HG03159 (cell line): Measurements from ENCODE around the gene HGFAC.

Source experiments
- ATAC-seq: cut with Tn5 transposase; IDR thresholded peaks from one replicate; pipeline ENCODE4 v1.9.1; 2021; ENCODE audit warnings: mild to moderate bottlenecking, moderate library complexity; ENCODE audit not compliant: unreplicated experiment

Gene HGFAC

DNA sequence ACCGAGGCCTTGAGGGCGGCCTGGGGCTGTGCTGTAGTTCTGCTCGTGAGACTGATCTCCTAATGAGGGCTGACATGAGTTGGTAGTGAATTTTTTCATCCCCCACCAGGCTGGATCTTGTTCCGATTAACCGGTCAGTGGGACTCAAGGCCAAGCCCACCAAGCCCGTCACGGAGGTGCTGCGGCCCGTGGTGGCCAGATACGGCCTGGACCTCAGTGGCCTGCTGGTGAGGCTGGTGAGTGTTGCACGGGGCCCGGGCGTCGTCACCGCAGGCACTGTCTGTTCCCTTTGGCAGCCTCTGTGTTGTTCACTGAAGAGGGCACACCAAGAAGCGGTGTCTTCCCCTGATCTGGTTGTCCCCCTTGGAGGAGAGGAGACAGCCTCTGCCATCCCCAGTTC is 18.4 kb upstream of the HGFAC start:
- ATAC-seq = no peak

DNA sequence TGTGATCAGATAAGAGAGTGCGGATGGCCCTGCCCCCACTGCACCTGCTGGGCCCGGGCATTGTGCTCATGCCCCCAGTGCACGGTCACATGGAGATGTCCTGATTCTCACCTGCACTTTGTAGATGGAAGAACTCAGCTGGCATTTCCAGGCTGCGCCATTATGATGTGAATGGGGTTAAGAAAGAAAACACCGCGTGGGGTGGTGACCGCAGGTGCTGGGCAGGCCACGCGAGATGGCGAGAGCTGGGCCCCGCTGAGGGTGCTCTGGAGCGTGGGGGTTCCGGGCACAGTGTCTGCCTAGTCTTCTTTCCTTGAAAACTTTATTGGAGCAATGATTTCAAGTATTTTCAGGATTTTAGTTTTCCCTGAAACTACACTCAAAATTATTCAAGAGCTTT is 17.8 kb upstream of the HGFAC start:
- no peak for ATAC-seq

DNA sequence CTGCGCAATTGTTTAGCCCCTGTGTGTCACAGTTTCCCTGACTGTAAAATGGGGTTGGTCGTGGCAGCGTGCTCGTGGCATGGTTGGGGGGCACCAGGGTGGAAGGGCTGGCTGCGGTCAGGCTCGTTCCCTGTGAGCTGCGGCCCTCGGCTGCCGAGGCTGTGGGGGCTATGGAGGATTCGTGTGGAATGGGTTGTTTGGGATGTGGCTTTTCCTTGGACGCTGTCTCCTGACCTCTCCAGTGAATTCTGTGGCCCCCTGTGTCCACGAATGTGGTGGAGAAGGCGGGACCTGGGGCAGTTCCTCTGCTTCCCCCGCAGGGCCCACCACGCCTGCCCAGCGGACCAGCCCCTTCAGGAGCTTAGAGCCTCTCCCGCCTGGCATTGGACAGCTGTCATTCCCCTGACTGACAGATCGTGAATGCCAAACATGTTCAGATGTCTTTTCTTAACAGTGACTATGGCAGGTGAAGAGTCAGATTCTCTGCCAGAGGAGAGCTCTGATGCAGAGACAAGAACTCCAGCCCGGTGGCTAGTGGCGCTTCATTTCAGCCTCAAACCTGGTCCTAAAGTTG is 17.2 kb upstream of the HGFAC start:
- no peak for ATAC-seq

DNA sequence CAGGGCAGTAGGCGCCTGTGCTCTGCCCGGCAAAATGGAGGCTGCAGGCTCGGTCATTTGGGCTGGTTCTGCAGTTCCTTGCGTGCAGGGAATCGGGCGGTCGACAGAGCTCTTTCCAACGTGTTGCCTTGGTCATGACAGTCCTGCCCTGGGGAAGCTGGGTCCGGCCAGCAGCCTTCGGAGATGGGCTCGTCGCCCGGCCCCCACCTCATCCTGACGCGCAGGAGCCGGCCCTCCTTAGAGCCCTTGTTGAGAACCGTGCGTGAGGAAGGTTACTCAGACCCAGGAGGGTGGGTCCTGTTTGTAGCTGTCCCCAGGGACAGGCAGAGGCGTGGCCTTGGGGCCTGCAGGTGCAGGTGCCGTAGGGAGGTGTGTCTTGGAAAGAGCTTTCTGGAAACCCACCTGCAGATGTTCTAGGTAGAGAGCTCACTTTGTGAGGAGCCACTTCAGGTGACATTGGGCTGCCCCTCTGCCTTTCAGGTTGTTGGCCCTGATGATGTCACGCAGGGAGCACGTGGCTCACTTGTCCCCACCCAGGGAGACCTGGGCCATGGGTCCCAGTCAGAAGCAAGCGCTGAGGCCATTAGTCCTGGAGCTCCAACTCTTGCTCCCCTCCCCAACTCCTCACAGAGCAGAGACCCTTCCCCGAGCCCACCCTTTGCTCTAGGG is 15.2 kb upstream of the HGFAC start:
- ATAC-seq = no peak

DNA sequence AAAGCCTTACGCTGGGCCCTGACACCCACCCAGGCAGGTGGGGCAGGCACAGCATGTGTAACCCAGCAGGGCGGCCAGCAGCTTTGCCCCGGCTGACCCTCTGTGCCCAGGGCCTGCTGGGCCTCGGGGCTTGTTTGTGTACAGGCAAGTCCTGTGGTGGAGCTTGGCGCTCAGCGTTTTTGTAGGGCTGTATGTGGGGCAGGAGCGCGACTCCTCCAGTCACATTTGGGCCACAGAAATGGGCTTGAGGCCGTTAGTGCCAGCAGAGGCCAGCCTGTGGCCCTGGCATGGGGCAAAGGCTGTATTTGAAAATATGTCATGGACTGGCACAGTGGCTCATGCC is 14.7 kb upstream of the HGFAC start:
- ATAC-seq = no peak

DNA sequence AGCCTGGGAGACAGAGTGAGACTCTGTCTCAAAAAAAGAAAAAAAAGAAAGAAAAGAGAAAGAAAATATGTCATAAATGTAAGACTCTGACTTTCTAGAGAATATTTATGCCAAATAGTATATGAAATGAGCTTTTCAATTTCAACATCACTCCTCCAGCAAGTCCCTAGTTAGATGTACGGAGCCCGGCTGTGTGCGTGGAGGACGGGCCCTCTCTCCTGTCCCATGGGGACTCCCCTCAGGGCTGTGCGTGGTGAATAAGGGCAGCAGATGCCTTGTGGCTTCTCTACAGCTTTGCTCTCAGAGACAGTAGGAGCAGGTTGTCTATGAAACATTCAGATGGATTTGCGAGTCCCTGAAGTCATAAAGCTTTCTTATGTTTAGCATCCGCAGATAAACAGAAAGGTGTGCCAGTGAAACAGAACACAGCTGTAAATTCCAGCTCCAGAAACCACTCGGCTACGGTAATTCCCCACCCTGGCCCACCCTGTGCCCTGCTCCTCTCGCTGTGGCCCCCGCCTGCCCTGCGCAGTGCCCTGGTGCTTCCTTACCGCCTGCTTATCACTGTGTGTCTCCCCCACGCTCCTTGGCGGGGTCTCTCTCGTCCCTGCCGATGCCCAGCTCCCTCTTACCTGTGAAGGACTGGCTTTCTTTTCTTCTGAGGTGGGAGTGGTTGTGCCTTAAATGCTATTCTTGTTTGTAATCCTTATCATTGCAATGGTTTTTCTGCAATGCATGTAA is 13.9 kb upstream of the HGFAC start:
- ATAC-seq = no peak

DNA sequence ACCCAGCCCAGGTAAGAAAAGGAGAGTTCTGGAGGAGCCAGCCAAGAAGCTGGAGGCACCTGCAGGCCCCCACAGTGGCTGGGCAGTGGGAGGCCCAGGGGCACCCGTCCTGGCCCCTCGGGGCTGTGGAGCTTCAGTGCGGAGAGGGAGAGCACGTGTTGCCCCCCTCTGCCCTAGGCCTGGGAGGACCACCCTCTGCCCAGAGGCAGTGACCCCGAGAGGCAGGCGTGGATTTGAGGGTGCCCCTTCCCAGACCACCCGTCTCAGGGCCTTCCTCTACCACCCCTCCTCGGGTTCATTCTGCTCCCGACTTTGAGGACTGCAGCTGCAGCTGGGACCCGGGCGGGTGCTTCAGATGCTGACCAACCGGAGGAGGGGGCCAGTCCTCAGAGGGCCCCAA is 12.1 kb upstream of the HGFAC start:
- no peak for ATAC-seq

DNA sequence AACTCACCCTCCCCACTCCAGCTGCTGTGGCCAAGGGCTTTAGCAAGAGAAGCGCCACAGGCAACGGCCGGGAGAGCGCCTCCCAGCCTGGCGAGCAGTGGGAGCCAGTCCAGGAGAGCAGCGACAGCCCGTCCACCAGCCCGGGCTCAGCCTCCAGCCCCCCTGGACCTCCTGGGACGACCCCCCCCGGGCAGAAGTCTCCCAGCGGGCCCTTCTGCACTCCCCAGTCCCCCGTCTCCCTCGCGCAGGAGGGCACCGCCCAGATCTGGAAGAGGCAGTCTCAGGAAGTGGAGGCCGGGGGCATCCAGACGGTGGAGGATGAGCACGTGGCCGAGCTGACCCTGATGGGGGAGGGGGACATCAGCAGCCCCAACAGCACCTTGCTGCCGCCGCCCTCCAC is 11.2 kb upstream of the HGFAC start:
- ATAC-seq = no peak

DNA sequence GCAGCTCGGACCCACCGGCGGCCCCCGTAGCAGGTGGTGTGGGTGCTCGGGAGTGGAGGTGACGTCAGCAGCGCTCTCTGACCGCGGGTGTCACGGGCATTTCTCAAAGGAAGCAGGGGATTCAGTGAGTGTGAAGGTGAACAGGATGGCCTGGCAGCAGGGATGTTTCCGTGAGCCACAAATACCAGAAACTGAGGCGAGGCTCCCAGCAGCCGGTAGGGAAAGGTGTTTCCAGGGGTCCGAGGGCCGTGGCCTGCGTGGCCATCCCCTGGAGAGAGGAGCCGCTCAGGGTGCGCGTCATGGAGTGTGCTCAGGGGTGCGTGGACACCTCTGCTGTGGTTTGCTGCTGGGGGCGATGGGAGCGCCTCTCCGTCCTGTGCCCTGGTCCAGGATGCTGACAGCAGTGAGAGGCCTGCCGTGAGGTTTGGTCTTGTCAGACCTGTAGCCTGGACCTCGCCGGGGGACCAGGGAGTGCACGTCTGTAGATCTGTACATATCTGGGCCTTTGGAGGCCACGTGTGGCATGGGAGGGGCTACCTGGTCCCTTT is 10.2 kb upstream of the HGFAC start:
- ATAC-seq = no peak

DNA sequence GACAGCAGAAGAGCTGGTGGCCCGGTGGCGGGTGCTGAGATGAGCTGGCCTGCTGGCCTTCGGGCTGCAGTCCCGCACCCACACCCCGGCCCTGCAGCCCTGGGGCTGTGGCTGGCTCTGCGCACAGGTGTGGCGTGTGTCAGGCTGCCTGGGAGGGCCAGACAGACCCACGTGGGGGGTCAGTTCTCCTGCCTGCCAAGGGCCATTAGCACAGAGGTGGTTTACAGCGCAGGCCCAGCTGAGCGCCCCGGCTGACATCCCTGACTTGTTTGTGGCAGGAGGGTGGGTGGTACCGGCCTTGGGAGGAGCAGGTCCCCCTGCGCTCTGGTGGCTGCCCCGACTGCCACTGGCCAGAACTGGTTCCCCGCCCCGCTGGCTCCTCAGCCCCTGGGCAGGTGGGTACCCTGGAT is 9.4 kb upstream of the HGFAC start:
- ATAC-seq = no peak

DNA sequence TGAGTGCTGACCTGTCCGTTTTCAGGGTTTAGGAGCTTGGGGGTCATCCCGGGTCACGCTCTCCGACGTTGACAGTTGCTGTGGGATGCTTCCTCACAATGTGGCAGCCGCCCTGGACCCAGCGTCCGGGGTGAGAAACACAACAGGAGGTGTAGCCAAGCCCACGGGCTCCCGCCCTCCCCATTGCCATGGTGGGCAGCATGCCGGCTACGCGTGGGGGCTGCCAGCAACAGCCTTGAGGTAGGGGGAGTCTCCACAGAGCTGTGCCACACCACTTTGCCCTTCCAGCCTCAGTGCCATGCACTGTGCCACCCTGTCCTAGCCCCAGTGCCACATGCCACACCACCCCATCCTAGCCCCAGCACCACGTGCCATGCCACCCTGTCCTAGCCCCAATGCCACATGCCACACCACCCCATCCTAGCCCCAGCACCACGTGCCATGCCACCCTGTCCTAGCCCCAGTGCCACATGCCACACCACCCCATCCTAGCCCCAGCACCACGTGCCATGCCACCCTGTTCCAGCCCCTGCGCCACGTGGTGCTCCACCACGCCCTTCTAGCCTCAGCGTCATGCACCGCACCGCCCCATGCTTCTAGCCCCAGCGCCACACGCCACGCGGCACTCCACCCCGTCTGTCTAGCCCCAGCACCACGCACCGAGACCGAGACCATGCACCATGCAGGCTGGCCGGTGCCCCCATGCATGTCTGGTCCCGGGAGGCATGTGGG is 8.5 kb upstream of the HGFAC start:
- ATAC-seq = no peak

DNA sequence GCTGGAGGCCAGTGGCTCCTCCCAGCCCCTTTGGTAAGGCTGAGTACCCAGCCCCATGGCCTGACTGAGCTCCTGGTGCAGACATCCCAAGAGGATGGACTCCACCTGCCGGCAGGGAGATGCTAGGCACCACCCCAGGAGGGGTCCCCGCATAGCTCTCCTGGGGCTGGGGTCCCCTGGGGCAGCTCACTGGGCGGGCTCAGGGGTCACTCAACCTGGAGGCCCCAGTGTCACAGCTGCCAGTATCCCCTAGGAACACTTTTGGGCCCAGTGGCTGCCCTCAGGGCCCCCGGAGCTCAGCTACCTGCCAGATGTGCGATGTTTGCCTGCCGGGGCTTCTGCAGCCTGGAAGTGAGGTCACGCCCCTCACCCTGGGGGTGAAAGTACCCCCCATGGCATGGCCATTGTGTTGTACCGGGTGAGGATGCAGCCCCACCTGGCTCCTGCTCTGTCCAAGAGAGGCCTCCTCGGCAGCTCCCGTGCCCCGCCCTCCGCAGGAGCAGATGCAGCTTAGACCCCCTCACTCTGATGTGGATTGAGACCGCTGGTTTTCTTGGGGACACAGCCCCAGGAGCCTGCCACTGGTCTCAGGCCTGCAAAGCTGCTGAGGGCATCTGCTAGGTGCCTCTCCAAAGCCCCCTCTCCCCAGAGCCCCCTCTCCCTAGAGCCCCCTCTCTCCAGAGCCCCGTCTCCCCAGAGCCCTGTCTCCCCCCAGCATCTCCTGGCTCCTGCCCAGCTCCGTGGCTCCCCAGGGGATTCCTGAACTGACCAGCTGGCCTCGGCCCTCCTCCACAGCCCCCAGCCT is 6.7 kb upstream of the HGFAC start:
- no peak for ATAC-seq

DNA sequence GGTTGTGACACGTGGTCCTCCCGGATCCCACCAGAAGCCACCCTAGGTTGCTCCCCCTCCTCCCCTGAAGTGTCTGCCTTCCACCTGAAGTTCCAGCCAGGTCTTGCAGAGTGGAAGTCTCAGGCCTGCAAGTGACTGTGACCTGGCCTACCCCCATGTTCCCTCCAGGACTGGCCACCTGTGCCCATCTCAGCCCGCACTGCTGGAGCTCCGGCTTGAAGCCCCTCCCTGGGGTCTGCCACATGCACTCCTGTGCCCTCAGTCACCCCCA is 6.1 kb upstream of the HGFAC start:
- ATAC-seq = no peak

DNA sequence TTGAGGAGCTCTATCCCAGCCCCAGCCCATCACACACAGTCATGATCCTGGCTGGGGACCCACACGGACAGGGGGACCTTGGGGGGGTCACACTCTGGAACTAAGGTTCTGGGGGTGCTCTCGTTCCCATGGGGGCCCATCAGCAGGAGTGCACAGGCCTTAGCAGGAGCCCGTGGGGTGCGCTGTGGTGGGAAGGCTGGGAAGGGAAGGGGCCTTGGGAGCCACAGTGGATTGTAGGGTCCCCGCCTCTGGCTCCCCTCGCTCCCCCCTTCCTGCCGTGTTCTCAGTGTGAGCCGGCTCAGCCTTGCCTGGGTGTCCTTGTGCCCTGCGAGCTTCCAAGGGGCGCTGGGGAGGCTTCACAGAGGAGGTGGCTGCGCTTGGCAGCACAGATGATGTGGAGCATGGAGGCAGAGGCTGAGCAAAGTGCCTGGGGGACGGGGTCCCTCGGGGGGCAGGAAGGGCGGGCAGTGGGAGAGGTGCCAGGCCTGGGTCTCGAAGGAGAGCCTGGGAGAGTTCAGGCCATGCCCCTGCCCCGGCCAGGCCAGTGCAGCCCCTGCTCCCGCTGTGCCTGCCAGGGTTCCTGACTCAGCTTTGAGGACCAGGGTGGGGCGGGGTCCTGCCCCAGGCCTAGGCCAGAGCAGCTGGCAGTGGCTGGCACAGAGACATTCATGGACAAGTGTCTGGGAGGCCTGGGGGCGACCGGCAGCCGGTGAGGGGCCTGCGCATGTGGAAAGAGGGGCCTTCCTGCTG is 5.5 kb upstream of the HGFAC start:
- no peak for ATAC-seq

DNA sequence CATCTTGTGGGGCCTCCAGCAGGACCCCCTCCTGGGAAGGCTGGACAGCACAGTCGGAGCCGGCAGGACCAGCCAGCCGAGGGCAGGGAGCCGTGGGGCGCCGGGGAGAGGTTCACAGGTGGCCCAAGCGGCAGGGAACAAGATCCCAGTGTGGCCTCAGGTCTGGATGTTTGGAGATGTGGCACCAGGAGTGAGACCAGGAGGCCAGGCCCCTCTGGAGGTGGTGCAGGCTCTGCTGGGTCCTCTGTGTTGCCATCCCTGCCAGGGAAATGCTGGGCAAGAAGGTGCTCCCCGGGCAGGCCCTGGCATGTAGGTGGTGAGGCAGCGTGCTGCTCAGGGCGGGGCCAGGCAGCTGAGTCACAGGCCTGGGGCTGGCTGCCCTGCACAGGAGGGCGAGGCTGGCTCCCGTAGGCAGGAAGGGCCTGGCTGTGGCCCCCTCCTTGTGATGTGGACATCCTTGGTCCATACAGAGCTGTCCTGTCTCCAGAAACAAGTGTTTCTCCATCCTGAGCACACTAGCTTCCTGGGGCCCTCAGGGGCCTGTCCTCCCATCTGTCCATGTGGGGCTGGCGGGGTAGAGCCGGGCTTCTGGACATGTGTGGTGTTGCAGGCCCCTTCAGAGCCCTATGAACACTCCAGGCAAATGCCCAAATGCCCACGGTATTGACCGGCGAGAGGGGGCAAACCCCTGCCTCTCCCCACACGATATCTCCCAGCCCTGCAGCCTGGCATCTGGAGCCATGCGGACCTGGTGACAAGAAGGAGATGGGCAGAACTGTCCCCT is 4.8 kb upstream of the HGFAC start:
- ATAC-seq = no peak

DNA sequence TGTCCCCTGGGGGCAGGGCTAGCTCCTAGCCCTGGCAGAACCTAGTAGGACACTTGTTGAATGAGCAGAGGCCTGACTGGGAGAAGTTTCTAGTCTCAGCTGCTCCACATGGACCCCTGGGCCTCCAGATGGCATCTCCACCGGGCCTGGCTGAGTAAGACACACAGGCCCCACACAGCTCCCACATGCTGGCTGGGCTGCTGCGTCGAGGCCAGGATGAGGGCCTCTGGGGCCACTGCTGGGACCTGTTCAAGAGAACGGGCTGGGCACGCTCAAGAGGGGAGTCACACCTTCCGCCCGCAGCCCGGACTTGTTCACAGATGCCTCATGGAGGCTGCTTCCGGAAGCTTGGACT is 4.2 kb upstream of the HGFAC start:
- no peak for ATAC-seq

DNA sequence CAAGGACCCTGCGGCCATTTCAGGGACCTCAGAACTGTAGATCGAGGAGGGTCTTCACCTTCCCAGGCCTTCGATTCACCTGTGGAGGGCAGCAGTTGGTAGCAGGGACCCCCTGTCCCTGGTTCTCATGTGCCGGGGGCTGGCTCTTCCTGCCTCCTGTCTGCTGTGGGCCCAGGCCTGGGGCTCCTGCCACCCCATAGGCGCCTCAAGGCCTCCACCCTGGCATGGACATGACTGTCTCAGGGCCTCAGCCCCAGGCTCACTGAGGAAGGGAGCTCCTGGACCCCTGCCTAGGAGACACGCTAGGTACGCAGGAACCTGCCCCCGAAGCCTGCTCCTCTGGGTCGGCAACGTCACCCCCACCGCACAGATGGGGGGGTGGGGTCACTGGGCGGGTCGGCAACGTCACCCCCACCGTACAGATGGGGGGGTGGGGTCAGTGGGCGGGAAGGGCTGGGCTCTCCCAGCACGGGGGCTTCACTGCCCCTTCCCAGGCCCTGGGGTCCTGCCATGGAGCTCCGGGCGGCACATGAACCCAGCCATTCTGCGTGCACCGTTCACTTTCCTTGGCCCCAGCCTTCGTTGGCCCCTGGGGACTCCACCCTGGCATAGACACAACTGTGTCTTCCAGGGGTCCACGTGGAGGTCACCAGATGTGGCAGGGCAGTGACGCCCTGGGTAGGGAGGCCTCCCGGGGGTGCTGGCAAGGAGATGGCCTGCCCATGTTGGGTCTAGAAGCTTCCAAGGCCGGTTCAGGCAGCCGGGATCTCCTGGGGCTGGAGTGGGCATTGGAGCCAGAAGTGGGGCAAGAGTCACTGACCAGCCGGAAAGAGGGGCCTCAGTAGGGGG is 3.5 kb upstream of the HGFAC start:
- no peak for ATAC-seq

DNA sequence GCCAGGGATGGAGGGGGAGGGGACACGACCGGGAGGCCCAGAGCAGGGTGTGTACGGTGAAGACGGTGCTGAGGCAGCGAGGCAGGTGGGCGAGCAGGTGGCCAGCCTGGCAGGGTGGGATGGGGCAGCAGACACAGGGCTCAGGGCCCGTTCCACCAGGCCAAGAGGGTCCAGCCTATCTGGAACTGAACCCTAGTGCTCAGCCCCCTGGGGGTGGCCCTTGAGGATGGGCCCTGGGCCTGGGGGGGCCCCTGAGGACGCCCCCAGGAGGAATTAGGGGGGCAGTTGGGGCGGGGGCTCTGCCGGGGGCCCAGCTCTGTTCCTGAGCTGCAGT is 3.0 kb upstream of the HGFAC start:
- ATAC-seq = no peak

DNA sequence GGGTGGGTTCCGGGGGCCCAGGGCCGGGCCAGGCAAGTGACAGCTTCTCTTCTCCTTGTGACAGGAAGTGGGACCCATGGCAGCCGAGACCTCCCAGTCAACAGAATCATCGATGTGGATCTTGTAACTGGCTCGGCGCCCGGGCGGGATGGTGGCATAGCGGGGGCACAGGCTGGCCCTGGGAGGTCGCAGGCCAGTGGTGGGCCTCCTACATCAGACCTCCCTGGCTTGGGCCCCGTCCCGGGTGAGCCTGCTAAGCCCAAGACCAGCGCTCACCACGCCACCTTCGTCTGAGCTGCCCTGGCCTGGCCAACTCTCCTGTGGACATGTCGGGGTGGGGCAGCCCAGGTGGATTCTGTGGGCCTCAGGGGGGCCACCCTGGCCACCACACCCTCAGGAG is 2.4 kb upstream of the HGFAC start:
- no peak for ATAC-seq
